Measurements from ENCODE around the gene ZNF462.

GRCh38 chr9:107007402-107007801 lies 144.4 kb downstream of the ZNF462 start:
- TF ChIP-seq YY1 (IDR thresholded peaks at IDR 0.05) (no peak), CTCF (IDR thresholded peaks at IDR 0.05; ENCODE audit: low read depth, low read length, missing input control) (no peak), RAD21 (IDR thresholded peaks at IDR 0.05) (no peak)

All from liver (tissue), 3 donors.